CD4-positive, alpha-beta T cell treated with Interleukin-1 beta for 1 hour (primary cell): ENCODE measurements around the gene RHOXF1.
"Not testable (repeated sequence)": the region's sequence is repeated elsewhere in the genome, so short reads cannot be mapped to it uniquely, and the experiment has no call there.

Experiments
- DNase-seq, 2 donors: peaks; one replicate each; pipeline ENCODE4 v3.0.0-alpha.2; 2020 to 2022

The RHOXF1 gene

GRCh38 chrX:120115438-120115963, at the start of gene RHOXF1:
Gene RHOXF1, minus strand, starts transcription at chrX:120115913. Its CDS starts 51 bp downstream, at chrX:120115862.
- no peak for DNase-seq

DNA sequence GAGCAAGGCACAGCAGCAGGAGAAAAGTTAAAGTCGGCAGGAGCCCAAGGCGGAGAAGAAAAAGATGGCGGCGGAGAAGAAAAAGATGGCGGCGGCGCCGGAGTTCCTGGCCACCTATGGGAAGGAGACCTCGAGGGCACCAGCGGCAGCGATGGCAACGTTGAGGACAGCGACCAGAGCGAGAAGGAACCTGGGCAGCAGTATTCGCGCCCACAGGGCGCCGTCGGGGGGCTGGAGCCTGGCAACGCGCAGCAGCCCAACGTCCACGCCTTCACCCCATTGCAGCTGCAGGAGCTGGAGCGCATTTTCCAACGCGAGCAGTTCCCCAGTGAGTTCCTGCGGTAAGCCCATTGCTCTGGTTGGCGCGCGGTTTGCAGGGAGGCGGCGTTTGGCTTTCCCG, 43.4 kb upstream of the RHOXF1 start:
- not testable (repeated sequence) for DNase-seq

DNA sequence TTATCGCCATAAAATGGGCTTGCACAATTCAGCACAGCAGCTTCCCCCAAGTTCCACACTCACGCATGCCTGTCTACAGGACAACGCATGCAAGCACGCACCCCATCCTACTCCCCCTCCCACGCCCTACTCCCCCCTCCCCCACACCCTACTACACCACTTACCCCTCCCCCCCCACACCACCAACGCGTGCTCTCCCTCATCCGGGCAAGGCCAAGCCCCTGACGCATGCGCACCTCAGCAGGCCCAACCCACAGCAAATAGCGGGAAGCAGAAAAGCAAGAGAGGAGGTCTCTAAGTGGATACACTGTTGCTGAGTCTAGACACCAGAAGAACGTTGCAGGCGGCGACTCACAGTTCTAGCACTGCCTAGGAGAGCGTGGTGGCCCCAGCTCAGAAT, 42.6 kb upstream of the RHOXF1 start, which contains the start of gene RHOXF2:
Gene RHOXF2, plus strand, starts transcription at position 301 of the 400 bp plus-strand sequence. CDS start 138 bp downstream, outside the sequence.
- DNase-seq = not testable (repeated sequence)

DNA sequence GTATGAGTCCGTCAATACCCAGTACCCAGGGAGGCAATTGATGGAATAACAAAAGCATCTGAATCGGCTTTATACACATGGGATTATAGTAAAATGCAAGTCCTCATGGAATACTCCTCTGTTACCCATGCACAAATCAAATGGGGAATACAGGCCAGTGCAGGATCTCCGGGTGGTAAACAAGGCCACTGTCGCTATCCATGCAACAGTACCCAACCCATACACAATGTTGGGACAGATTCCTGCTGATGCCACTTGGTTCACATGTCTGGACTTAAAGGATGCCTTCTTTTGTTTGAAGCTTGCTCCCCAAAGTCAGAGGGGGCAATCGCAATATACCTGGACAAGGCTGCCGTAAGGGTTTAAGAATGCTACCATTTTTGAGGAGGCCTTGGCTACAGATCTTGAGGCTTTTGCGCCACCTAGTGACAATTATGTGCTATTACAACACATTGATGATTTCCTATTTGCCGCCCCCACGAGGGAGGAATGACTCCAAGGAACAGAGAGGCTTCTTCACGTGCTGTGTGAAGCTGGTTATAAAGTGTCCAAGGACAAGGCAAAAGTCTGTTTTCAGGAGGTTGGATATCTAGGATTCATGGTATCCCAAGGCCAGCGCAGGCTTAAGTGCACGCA, 34.5 kb upstream of the RHOXF1 start:
- not testable (repeated sequence) for DNase-seq

- DNase-seq = no peak
Observed at GRCh38 chrX:120147537-120147936, 31.8 kb upstream of the RHOXF1 start.

- DNase-seq = not testable (repeated sequence)
Observed at GRCh38 chrX:120146323-120146722, 30.6 kb upstream of the RHOXF1 start.

GRCh38 chrX:120145295-120145925, 29.7 kb upstream of the RHOXF1 start:
- DNase-seq = no peak

- DNase-seq = no peak
Observed at GRCh38 chrX:120144178-120144844, 28.6 kb upstream of the RHOXF1 start.

DNA sequence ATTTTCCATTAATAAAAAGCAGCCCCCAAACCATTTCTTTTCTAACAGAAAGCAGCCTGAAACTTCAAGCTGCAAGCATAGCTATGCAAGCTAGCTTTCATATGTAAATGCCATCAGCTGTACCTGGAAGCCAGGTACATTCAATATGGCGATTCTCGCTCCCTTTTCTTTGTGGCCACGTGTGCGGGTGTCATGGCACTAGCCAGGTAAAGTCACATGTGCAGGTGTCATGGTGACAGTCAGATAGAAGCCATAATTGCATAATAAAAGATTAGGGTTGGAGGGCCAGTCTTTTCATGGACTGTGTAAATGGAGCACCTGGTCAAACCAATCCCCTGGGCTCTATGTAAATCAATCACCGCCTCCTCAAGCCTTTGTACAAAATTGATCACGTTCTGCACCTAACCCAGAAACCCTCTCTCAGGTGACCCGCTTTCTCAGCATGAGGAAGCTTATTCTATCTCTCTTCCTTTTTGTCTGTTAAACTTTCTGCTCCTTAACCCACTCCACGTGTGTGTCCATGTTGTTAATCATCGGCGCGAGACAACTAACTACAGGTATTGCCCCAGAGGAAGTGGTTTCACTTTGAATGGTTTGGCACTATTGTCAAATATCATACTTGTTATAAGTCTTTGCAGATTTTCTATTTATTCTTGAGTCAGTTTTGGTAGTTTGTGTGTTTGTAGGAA, 24.7 kb upstream of the RHOXF1 start:
- no peak for DNase-seq

GRCh38 chrX:120137439-120137838, 21.7 kb upstream of the RHOXF1 start:
- no peak for DNase-seq

- no peak for DNase-seq
Observed at GRCh38 chrX:120136840-120137239, 21.1 kb upstream of the RHOXF1 start.

DNA sequence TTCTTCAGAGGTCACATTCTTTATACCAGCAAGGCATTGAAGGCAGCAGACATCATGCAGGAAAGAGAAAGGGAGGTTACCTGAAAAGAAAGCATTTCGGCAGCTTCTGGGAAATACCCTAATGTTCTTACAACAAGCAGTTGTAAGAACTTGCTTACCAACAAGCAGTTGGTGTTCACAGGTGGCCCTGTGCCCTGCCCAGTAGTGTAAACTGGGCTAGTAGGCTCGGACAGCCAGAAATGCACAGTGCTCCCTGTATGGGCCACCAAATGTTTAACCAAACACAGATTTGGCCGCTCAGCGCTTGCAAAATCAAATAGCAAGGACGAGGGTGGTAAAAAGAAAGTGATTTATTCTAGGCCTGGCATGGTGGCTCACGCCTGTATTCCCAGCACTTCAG, 20.4 kb upstream of the RHOXF1 start:
- DNase-seq = no peak

DNA sequence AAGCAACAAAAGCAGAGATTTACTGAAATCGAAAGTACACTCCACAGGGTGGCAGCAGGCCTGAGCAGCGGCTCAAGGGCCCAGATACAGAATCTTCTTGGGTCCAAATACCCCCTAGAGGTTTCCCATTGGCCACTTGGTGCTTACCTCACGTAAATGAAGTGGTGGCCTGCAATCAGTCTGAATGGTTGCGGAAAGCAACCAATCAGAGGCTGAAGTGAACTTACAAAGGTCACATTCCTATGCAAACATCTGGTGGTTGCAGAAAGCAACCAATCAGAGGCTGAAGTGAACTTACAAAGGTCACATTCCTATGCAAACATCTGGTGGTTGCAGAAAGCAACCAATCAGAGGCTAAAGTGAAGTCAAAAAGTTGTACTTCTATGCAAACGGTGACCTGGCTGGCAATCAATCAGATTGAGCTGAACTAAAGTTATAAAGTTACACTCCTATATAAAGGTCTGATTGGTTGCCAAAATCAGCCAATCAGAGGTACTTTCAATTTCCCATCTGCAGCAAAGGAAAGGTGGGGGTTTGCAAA, 12.7 kb upstream of the RHOXF1 start:
- DNase-seq = not testable (repeated sequence)

- no peak for DNase-seq
Observed at GRCh38 chrX:120125444-120125843, 9.7 kb upstream of the RHOXF1 start.

DNA sequence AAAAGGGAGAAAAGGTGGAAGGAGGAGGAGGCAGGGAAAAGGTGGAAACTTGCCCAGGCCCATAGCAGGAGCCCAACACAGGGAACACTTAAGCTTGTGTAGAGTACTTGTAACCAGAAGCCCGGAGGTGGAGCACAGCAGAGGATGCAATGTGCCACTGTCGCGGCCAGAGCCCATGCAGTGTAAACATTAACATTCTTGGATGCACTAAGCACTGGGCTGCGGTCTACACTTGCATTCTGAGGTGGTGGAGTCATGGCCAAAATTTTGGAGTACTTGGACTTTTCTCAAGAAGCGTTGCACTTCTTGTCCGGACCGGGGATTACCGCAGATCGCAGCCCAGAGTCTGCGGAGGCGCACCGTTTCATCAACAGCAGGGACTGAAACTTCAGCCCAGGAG, 4.5 kb upstream of the RHOXF1 start:
- no peak for DNase-seq

GRCh38 chrX:120111611-120112010, 4.1 kb downstream of the RHOXF1 start:
- no peak for DNase-seq

- DNase-seq = no peak
Observed at GRCh38 chrX:120109378-120109777, 6.3 kb downstream of the RHOXF1 start.

DNA sequence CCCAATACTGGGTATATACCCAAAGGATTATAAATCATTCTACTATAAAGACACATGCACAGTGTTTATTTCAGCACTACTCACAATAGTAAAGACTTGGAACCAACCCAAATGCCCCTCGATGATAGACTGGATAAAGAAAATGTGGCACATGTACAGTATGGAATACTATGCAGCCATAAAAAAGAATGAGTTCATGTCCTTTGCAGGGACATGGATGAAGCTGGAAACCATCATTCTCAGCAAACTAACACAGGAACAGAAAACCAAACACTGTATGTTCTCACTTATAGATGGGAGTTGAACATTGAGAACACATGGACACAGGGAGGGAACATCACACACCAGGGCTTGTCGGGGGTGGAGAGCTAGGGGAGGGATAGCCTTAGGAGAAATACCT, 11.0 kb downstream of the RHOXF1 start:
- not testable (repeated sequence) for DNase-seq

DNA sequence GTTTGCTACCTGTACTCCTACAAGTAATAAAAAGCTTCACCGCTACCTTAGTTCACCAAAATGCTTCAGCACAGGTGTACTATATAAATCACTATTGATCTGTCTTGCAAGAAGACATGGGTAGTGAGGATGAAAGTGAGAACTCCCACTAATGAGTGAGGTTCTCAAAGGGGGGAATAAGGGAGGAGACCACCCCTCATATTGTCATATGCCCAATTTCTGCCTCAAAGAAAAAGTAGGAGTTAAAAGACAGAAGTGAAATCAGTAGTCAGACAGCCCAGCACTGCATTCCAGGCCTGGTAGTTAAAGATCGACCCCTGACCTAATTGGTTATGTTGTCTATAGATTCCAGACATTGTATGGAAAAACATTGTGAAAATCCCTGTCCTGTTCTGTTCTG, 14.7 kb downstream of the RHOXF1 start:
- not testable (repeated sequence) for DNase-seq

DNA sequence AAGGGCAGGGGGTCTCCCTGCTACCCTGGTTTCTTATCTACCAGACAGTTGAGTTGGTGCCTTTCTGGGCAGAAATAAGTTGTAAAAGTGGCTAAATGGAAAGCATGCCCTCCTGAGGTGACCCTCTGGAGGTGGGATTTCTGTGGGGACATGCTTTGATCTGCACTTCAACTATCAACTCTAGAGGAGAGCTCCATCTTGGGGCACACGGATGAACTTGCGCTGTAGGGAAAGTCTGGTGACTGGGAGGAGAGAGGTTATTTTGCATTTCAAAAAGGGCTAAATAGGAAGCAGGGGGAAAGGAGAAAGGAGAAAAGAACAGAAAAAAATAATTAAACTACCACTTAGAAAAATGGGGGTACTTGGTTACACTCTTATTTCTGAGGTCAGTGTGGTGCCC, 25.5 kb downstream of the RHOXF1 start:
- DNase-seq = no peak

GRCh38 chrX:120087289-120088017, 28.3 kb downstream of the RHOXF1 start:
- DNase-seq = no peak

DNA sequence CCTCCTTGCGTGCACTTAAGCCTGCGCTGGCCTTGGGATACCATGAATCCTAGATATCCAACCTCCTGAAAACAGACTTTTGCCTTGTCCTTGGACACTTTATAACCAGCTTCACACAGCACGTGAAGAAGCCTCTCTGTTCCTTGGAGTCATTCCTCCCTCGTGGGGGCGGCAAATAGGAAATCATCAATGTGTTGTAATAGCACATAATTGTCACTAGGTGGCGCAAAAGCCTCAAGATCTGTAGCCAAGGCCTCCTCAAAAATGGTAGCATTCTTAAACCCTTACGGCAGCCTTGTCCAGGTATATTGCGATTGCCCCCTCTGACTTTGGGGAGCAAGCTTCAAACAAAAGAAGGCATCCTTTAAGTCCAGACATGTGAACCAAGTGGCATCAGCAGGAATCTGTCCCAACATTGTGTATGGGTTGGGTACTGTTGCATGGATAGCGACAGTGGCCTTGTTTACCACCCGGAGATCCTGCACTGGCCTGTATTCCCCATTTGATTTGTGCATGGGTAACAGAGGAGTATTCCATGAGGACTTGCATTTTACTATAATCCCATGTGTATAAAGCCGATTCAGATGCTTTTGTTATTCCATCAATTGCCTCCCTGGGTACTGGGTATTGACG, 30.0 kb downstream of the RHOXF1 start:
- not testable (repeated sequence) for DNase-seq
